SK-N-SH treated with all-trans-retinoic acid at 6 μM for 48 hours (cell line): Measurements from ENCODE around the gene TGM5.

ENCODE experiments used
- ARNTL ChIP-seq: fragments of 450-650 bp; formaldehyde crosslinking; IDR thresholded peaks from 2 replicates; pipeline ENCODE4 v1.5.0; 2020; ENCODE audit warnings: low read depth, mild to moderate bottlenecking, moderate library complexity, borderline replicate concordance
- RARB ChIP-seq: fragments of 250-450 bp; sonication (Bioruptor Pico); IDR thresholded peaks from 2 replicates; pipeline ENCODE4 v1.8.0; 2021; ENCODE audit warnings: mild to moderate bottlenecking, moderate library complexity
- SNAI2 ChIP-seq: fragments of 250-450 bp; sonication (Bioruptor Pico); IDR thresholded peaks from 2 replicates; pipeline ENCODE4 v1.5.0; 2020; ENCODE audit warnings: mild to moderate bottlenecking, moderate library complexity
- ZNF70 ChIP-seq: fragments of 450-650 bp; formaldehyde crosslinking; IDR thresholded peaks from 2 replicates; pipeline ENCODE4 v1.5.0; 2020; ENCODE audit warnings: mild to moderate bottlenecking, moderate library complexity
- TF ChIP-seq, protein P1 (sequence below): fragments of 250-450 bp; sonication (Bioruptor Pico); IDR thresholded peaks from 2 replicates; pipeline ENCODE4 v1.5.1; 2021; ENCODE audit warnings: mild to moderate bottlenecking, moderate library complexity
- TF ChIP-seq, protein P2 (sequence below): fragments of 250-450 bp; sonication (Bioruptor Pico); IDR thresholded peaks from 2 replicates; pipeline ENCODE4 v1.8.0; 2020; ENCODE audit warnings: mild to moderate bottlenecking, moderate library complexity, borderline replicate concordance

DNA sequence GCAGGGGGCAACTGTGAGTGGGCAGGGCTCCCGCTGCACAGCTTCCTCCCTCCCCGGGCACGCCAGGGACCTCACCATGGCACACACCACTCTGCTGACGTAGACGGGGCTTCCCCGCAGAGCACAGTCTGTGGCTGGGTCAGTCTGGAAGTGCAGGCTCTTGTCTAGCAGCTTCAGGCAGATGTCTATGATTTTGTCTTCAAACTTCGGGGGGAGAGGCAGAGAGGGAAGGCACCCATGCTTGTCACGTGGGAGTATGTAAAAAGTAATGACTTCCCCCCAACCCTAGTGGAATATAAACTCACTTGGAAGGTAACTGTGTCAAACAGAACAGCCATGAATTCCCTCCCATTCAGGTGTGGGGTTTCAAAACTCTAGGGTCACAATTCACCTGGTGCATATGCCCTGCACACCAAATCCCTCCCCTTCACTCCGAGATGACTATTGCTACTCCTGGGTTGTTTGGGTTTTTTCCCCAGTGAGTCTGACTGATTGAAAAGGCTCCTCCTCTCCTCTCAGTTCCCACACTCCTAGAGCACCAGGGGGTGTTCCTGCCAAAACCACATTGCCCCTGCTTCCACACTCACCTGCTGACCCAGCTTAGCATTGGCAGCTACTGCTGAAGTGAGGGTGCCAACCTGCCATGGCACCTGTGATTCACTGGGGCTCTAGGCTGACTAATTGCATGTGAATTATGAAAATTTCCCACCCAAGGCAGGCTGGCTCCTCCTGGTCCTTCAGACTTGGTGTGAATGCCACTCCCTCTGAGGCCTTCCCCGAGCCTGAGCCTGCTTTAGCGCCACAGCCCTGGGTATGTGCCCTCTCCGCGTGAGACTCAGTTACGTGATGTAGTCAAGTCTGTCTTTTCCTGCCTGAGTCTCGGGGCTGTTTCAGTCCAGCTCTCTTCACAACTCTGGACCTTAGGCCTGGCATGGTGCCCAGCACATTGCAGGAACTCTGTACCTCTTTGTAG is 13.0 kb downstream of the TGM5 start:
- TF ChIP-seq SNAI2: no peak
- TF ChIP-seq RARB (CRISPR knock-in tag): no peak
- TF ChIP-seq, protein P1, sequence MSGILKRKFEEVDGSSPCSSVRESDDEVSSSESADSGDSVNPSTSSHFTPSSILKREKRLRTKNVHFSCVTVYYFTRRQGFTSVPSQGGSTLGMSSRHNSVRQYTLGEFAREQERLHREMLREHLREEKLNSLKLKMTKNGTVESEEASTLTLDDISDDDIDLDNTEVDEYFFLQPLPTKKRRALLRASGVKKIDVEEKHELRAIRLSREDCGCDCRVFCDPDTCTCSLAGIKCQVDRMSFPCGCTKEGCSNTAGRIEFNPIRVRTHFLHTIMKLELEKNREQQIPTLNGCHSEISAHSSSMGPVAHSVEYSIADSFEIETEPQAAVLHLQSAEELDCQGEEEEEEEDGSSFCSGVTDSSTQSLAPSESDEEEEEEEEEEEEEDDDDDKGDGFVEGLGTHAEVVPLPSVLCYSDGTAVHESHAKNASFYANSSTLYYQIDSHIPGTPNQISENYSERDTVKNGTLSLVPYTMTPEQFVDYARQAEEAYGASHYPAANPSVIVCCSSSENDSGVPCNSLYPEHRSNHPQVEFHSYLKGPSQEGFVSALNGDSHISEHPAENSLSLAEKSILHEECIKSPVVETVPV (CRISPR knock-in tag): no peak
- TF ChIP-seq ARNTL: no peak
- no peak for TF ChIP-seq ZNF70
- TF ChIP-seq, protein P2, sequence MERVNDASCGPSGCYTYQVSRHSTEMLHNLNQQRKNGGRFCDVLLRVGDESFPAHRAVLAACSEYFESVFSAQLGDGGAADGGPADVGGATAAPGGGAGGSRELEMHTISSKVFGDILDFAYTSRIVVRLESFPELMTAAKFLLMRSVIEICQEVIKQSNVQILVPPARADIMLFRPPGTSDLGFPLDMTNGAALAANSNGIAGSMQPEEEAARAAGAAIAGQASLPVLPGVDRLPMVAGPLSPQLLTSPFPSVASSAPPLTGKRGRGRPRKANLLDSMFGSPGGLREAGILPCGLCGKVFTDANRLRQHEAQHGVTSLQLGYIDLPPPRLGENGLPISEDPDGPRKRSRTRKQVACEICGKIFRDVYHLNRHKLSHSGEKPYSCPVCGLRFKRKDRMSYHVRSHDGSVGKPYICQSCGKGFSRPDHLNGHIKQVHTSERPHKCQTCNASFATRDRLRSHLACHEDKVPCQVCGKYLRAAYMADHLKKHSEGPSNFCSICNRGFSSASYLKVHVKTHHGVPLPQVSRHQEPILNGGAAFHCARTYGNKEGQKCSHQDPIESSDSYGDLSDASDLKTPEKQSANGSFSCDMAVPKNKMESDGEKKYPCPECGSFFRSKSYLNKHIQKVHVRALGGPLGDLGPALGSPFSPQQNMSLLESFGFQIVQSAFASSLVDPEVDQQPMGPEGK (CRISPR knock-in tag): no peak
